Measurements from ENCODE around the gene CDX1. TPM values are rescaled to one million over a fixed set of nuclear protein-coding genes. Genes with fewer than 3 reads are reported as not detected.

CDX1 gene
- total RNA-seq, 2 experiments from 2014 or later: not detected

GRCh38 chr5:150138551-150139265, 27.9 kb upstream of the CDX1 start:
- ChIA-PET CTCF (no interaction called here), POLR2A (no interaction called here)
- H3K9me3 ChIP-seq (ENCODE audit: control insufficient read depth in 1 of 2, insufficient read depth in 1 of 2, low read length in 2 of 2): no peaks in the 10 kb centered on the region
- no peak overlapping the region for H3K4me3 ChIP-seq (ENCODE audit: low read length)
- H3K36me3 ChIP-seq (ENCODE audit: insufficient read depth, low read length): no peaks in the 10 kb centered on the region
- H3K36me3 Mint-ChIP-seq (ENCODE audit: low read depth): no peaks in the 10 kb centered on the region
- DNase-seq (no peak), ATAC-seq (ENCODE audit: poor library complexity) (no peak)
- no peak overlapping the region for H3K27ac Mint-ChIP-seq
- intact Hi-C loops (cut with DNase I, micrococcal nuclease): no loop called here
- H3K4me1 ChIP-seq (ENCODE audit: insufficient read depth, low read length): no peaks in the 10 kb centered on the region
- H3K9me3 Mint-ChIP-seq: no peaks in the 10 kb centered on the region
- TF ChIP-seq CTCF (IDR thresholded peaks at IDR 0.05): no peak
- H3K4me1 Mint-ChIP-seq (ENCODE audit: low read depth): no peaks in the 10 kb centered on the region
- no peaks in the 10 kb centered on the region for H3K27me3 ChIP-seq (ENCODE audit: control insufficient read depth in 1 of 2, insufficient read depth in 2 of 2, low read length in 2 of 2)
- H3K4me3 Mint-ChIP-seq: no peak overlapping the region
- no peak overlapping the region for H3K27ac ChIP-seq (ENCODE audit: low read depth in 1 of 2, low read length in 2 of 2)
- no peaks in the 10 kb centered on the region for H3K27me3 Mint-ChIP-seq

DNA sequence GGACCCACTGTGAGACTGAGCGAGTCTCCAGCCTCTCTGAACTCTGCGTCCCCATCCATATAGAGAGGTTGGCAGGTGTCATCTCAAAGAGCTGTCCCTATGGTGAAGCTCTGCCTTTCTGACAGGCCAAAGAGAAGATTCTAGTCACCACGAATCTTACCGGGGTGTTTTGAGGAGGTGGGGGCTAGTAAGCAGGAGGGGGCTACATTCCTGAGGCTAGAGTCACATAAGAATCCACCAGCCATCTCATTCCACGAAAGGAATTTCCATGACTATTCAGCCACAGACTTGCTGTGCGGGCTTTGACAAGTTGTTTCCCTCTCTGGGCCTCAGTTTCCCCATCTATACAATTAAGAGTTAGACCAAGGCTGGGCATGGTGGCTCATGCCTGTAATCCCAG, 27.2 kb upstream of the CDX1 start:
- CTCF ChIA-PET: no interaction called here
- Histone ChIP-seq H3K4me3 (ENCODE audit: low read length) (no peak overlapping the region), H3K27me3 (ENCODE audit: control insufficient read depth in 1 of 2, insufficient read depth in 2 of 2, low read length in 2 of 2) (no peaks in the 10 kb centered on the region), H3K4me1 (ENCODE audit: insufficient read depth, low read length) (no peaks in the 10 kb centered on the region), H3K36me3 (ENCODE audit: insufficient read depth, low read length) (no peaks in the 10 kb centered on the region), H3K9me3 (ENCODE audit: control insufficient read depth in 1 of 2, insufficient read depth in 1 of 2, low read length in 2 of 2) (no peaks in the 10 kb centered on the region), H3K27ac (ENCODE audit: low read depth in 1 of 2, low read length in 2 of 2) (no peak overlapping the region)
- Mint-ChIP-seq H3K27ac (no peak overlapping the region), H3K27me3 (no peaks in the 10 kb centered on the region), H3K4me1 (ENCODE audit: low read depth) (no peaks in the 10 kb centered on the region), H3K4me3 (no peak overlapping the region), H3K9me3 (no peaks in the 10 kb centered on the region), H3K36me3 (ENCODE audit: low read depth) (no peaks in the 10 kb centered on the region)
- no peak for TF ChIP-seq CTCF (IDR thresholded peaks at IDR 0.05)
- ATAC-seq (ENCODE audit: poor library complexity) (no peak), DNase-seq (no peak)
- POLR2A ChIA-PET: no interaction called here
- intact Hi-C loops (cut with DNase I, micrococcal nuclease): no loop called here

DNA sequence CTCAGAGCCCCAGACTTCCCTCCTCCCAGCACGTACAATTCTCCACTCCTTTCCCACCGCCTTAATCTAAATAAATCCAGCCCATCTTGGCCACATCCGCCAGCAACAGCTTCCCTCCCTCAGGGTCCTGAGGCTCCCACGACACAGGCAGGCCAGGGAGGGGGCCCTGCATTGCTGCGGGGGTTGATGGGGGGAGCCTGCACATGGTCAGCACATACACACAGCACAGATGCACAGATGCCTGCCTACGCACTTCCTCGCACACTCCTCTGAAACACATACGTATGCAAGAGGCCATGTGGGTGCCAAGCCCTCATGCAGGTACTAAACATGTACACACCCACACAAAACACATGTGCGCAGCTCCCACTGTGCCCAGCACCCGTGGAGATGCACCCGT, 25.7 kb upstream of the CDX1 start:
- ChIA-PET CTCF (no interaction called here), POLR2A (no interaction called here)
- H3K27ac ChIP-seq (ENCODE audit: low read depth in 1 of 2, low read length in 2 of 2): no peak overlapping the region
- DNase-seq: no peak
- Mint-ChIP-seq H3K4me1 (ENCODE audit: low read depth) (no peaks in the 10 kb centered on the region), H3K4me3 (no peak overlapping the region), H3K27ac (no peak overlapping the region), H3K36me3 (ENCODE audit: low read depth) (no peaks in the 10 kb centered on the region), H3K27me3 (no peaks in the 10 kb centered on the region), H3K9me3 (no peaks in the 10 kb centered on the region)
- H3K4me1 ChIP-seq (ENCODE audit: insufficient read depth, low read length): no peaks in the 10 kb centered on the region
- no peaks in the 10 kb centered on the region for H3K27me3 ChIP-seq (ENCODE audit: control insufficient read depth in 1 of 2, insufficient read depth in 2 of 2, low read length in 2 of 2)
- intact Hi-C loops (cut with DNase I, micrococcal nuclease): no loop called here
- no peak overlapping the region for H3K4me3 ChIP-seq (ENCODE audit: low read length)
- TF ChIP-seq CTCF (IDR thresholded peaks at IDR 0.05): no peak
- ATAC-seq (ENCODE audit: poor library complexity): no peak
- H3K36me3 ChIP-seq (ENCODE audit: insufficient read depth, low read length): no peaks in the 10 kb centered on the region
- H3K9me3 ChIP-seq (ENCODE audit: control insufficient read depth in 1 of 2, insufficient read depth in 1 of 2, low read length in 2 of 2): no peaks in the 10 kb centered on the region
